HG03095 (cell line): ENCODE data around the gene SLC38A3.

Source experiments
- ATAC-seq: cut with Tn5 transposase; IDR thresholded peaks from one replicate; pipeline ENCODE4 v1.9.1; 2021; ENCODE audit warnings: moderate library complexity; ENCODE audit not compliant: unreplicated experiment

SLC38A3 gene

DNA sequence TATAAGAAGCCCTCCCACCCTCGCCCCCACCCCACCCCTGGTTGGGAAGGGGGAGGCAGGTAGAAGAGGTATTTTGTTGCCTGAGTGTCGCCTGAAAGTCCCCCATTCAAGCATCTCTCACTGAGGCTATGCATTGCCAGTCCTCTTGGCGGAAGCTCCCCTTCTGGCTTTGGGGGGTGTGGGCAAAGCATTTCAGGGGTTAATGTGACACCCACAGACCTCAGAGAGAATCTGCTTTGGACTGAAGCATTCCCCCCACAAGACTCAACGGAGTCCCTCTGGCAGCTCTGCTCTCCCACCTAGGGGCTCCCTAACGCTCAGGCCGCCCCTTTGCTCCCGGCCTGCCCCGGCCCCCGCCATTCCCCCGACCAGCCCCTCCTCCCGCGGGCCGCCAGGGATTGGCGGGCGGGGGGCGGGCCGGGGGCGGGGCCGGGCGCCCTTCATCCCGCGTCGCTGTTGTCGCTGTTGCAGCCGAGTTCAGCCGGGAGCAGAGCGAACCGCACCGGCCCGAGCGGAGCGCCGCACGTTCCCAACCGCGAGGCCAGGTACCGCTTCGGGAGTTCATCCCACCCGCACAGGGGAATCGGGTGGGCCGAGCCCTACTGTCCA, at the start of gene SLC38A3:
TSS of gene SLC38A3 (plus strand) at position 468 of the 609 bp plus-strand sequence. CDS start 8,929 bp downstream, outside the sequence.
- no peak for ATAC-seq

DNA sequence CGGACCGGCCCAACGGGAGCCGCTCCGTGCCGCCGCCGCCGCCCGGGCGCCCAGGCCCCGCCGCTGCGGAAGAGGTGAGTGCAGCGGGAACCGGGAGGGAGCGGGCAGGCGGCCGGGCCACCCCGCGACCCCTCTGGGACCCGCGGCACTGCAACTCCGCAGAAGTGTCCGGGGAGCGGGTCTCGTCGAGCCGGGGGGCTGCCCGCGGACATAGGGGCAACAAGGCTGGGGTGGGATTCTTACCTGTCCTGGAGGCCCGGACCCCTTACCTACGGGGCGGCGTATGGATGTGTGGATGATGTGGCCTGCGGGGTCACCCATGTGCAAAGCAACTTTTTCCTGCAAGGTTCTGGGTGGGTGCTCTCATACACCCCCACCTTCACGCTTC, 49.6 kb upstream of the SLC38A3 start:
- no peak for ATAC-seq

- ATAC-seq: no peak
Observed at GRCh38 chr3:50155891-50156290, 49.2 kb upstream of the SLC38A3 start.

- no peak for ATAC-seq
Observed at GRCh38 chr3:50156549-50157493, 48.2 kb upstream of the SLC38A3 start.

- no peak for ATAC-seq
Observed at GRCh38 chr3:50157827-50158529, 47.1 kb upstream of the SLC38A3 start.

DNA sequence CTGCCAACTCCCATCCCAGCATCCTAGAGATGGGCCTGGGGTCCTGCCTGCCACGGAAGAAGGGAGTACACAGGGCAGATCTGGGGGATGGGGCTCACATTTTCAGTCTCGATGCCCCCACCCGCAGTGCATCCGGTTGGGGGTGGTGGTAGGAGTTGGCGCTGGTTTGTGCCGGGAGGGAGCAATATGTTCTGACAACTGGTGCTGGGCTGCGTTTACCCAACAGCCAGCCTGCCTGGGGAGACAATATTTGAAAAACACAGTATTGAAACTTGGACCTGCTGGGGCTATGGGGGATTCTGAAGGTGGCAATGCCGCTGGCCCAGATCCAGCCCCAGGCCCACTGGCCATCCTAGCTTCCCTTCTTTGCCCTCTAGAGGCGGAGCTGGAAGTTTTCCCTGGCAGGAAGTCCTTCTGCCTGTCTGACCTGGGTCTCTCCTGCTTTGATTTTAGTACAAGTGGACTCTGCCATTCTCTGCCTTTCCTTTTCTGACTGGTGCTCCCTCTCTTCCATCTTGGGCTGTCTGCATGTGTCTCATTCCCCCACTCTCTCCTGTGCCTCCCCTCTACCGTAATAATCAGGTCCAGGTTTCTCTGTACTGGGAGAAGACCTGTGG, 46.4 kb upstream of the SLC38A3 start:
- no peak for ATAC-seq

GRCh38 chr3:50160561-50160983, 44.5 kb upstream of the SLC38A3 start:
- no peak for ATAC-seq

DNA sequence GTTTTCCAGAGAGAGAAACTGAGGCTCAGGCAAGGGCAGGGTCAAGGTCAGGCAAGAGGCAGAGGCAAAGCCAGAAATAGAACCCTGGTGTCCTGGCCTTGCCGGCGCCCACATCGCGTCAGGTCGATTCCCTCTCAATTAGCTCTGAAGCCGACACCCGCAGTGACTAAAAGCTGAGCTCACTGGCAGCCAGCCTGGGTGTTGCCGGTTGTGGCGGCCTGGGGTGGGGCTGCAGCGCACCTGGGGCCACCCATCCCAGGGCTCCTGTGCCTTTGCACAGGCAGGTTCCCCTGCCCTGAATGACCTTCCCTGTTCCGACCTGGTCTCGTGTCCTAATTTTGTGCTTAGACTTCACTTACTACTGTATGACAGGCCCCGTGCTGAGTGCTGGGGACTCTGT, 43.8 kb upstream of the SLC38A3 start:
- no peak for ATAC-seq

DNA sequence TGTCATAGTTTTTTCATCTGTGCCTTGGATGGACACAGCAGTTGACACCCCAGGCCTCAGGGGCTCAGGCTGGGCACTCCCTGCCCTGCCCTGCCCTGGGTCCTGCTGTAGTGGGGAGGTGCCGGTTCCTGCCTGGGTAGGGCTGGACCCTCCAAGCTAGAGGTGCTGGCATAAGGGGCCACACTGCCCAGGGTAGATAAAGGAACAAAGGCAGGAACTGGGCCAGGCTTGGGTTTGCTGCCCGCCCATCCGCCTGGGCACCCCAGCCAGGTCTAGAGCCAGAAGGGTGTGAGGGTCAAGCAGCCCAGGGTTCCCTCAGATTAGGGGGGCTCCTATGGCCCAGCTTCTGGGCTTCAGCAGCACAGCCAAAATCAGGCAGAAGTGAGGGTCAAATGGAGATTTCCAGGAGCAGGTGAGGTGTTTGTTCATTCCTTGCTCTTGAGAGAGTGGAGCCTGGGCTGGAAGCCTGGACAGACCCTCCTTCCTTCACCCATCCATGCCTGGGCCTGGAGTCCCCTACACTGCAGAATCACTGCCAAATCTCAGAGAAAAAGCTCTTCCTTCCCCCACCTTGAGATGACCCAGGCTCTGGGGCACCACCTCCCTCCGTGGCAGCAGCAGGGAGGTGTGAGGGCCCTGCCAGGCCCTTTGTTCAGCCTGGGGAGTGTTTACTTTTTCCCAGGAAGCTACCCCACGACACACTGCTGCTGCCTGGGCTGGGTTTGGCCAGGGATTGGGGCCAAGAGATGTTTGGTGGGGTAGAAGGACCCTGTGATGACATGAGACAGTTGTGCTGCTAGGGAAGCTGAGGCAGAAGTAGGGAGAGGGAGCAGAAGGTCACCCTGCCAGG, 42.8 kb upstream of the SLC38A3 start:
- ATAC-seq: no peak

GRCh38 chr3:50163572-50164455, 41.3 kb upstream of the SLC38A3 start:
- no peak for ATAC-seq

DNA sequence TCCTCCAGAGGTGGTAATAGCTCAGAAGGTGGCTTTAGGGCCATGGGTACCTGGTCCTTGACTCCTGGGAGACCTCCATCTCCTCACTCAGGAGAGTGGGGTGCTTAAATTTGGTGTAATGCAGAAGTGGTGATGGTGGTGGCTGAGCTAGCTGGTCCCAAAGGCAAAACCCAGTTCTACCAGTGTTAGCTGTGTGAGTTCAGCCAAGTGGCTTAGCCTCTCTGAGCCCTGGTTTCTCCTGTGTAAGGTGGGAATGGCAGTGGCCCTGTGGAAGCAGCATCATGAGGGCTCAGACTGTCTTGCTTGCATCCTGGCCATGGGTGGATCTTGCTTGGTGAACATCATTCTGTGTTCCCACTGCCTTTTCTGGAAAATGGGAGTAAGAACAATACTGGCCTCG, 40.6 kb upstream of the SLC38A3 start:
- no peak for ATAC-seq

- no peak for ATAC-seq
Observed at GRCh38 chr3:50164984-50165909, 39.8 kb upstream of the SLC38A3 start.

DNA sequence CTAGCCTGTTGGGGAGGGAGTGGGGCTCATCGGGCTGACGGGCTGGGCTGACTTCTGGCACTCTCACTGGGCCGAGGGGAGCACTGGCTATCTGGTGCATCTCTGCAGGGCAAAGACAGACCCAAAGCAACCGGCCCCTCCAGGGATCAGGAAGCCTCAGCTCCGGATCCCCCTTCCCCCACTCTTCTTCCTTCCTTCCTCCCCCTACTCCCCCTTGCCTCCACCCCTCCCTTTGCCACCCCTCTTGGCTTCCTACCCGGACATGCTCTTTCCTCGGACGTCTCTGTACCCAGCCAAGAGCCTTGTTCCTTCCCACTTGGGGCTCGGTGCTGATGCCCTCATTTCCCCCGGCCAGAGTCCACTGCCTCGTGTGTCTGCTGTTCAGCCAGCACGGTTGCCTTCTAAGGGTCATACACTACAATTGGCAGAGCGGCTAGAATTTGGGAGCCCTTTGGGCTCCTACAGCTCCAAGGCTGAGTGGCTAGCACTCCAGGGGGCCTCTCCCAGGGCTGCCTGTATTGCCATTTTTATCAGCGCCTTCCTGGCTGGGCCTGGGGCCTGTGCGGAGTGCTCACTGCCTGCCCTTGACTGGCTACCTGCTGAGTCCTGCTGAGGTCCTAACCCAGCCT, 39.0 kb upstream of the SLC38A3 start:
- ATAC-seq: no peak

GRCh38 chr3:50166620-50167019, 38.5 kb upstream of the SLC38A3 start:
- ATAC-seq: no peak

DNA sequence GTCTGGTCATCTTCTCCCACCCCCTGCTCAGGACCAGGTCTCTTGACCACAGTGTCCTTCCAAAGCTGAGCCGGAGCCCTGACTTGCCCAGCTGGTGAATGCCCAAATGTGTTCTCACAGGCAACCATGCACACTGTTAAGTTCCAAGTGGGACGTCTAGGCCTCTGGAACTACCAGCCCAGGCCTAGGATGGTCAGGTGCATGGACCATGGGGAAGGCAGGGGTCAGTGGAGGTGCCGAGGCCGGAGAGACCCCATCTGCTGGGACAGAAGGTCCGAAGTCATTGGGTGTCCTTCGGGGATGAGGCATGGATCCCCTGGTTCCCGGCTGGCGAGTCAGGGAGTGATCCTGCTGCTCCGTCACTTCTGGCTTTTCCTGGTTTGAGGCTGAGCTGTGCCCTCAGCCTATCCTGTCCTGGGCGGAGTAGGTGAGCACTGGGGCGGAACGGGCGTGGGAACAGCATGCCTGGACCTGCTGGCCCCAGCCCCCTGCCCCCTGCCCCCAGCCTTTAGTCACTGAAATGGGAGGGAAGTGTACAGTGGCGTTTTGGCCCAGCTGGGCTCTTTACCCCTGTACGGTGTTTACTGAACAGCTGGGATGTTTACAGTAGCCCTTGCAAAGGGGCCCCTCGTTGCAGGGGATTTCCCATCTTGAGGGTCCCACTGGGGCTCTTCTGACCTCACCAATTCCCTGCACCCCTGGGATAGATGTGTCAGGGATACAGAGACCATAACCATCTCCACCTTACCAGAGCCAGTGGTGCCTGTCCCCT, 37.8 kb upstream of the SLC38A3 start:
- no peak for ATAC-seq

GRCh38 chr3:50167841-50168209, 37.2 kb upstream of the SLC38A3 start:
- ATAC-seq: no peak

GRCh38 chr3:50168388-50168787, 36.7 kb upstream of the SLC38A3 start:
- ATAC-seq: no peak
